Activated CD4-positive, alpha-beta T cell treated with anti-CD3 and anti-CD28 coated beads, Interleukin-2, amount 10 ng/mL, durations not matched to agents 24 days and 14 days (primary cell): ENCODE data around the gene SWSAP1. TPM values are rescaled to one million over a fixed set of nuclear protein-coding genes. Genes with fewer than 3 reads are reported as not detected.

Experiments used
- DNase-seq: peaks from one replicate; pipeline ENCODE4 v3.0.0; 2022
- H3K27ac Mint-ChIP-seq: one replicate; pipeline ENCODE4 v1.8.0; 2022; ENCODE audit warnings: mild to moderate bottlenecking, mixed read lengths
- H3K27me3 Mint-ChIP-seq: one replicate; pipeline ENCODE4 v1.8.0; 2022; ENCODE audit warnings: mixed read lengths
- H3K36me3 Mint-ChIP-seq: one replicate; pipeline ENCODE4 v1.8.0; 2022; ENCODE audit warnings: low read depth, mild to moderate bottlenecking, mixed read lengths
- H3K4me1 Mint-ChIP-seq: one replicate; pipeline ENCODE4 v1.8.0; 2021; ENCODE audit warnings: mixed read lengths
- H3K4me3 Mint-ChIP-seq: one replicate; pipeline ENCODE4 v1.8.0; 2022; ENCODE audit warnings: mild to moderate bottlenecking, moderate library complexity, mixed read lengths
- H3K9me3 Mint-ChIP-seq: one replicate; pipeline ENCODE4 v1.8.0; 2021; ENCODE audit warnings: mixed read lengths
- intact Hi-C: fragments of 100-400 bp; cut with micrococcal nuclease; formaldehyde crosslinking; loops from one replicate; pipeline ENCODE4 v1.15.1; 2023
- total RNA-seq: library from RNA; stranded (reverse); gene quantifications from 2 replicates; pipeline ENCODE4 v1.2.3, GENCODE V29; 2022

Gene SWSAP1
- total RNA-seq, 1 donor from 2014 or later = 2.3 TPM

DNA sequence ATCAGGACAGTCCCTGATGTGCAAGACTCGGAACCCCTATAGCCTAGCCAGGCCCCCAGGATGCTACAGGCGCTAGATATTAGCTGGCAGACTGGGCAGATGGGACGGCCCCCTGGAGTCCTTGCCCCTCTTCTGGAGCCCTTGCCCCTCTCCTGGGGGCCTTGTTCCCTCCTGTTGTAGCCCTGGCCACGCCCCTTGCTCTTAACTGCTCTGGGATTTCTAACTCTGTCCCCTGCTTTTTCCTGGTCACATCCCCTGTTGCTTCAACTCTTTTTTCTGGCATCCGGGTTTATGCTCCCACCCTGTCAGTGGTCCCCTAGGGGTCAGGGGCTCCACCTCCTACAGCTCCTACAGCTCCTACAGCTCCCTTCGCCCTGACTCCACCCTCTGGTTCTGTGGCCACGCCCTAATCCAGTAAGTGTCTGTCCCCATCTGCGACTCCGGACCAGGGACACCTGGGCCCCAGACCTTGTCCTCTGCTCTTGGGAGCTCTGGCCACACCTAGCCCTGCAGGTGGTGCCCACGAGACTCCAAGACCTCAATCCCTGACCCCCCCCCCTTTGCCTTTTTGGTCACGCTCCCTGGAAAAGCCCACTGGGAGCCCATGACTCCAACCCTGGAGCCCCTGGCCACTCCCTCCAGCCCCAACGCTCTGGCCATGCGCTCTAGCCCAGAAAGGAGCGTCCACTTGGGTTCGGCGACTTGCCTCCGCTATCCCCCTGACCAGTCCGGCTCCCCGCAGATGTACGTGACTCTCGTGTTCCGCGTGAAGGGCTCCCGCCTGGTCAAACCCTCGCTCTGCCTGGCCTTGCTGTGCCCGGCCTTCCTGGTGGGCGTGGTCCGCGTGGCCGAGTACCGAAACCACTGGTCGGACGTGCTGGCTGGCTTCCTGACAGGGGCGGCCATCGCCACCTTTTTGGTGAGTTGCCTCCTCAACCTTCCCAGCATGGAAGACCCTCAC is 12.4 kb upstream of the SWSAP1 start:
- DNase-seq = no peak
- no peaks in the 10 kb centered on the region for H3K4me1 Mint-ChIP-seq
- H3K36me3 Mint-ChIP-seq = no peaks in the 10 kb centered on the region
- peaks cover 2% of the 10 kb centered on the region for H3K27me3 Mint-ChIP-seq
- H3K27ac Mint-ChIP-seq = no peak overlapping the region
- H3K4me3 Mint-ChIP-seq = no peak overlapping the region
- H3K9me3 Mint-ChIP-seq = no peaks in the 10 kb centered on the region
- intact Hi-C loops = no loop called here

DNA sequence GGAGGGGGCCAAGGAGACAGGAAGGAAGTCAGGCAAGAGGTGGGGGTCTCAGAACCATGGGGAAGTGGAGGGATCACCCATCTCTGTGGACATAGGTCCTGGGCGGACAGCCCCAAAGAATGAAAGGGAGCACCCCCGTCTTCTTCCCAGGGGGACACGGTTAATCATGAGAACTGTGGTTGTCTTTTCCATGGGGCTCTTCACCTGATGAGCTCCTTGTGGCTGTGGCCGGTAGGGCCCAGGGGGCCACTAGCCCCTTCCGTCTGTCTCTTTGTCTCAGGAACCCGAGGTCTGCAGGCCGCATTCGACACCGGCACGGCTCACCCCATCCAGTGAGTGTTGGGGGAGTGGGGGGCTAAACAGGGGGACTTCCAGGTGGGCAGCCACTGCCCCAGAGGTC is 10.6 kb upstream of the SWSAP1 start:
- DNase-seq = no peak
- no peaks in the 10 kb centered on the region for H3K4me1 Mint-ChIP-seq
- H3K9me3 Mint-ChIP-seq = no peaks in the 10 kb centered on the region
- H3K4me3 Mint-ChIP-seq = no peak overlapping the region
- peaks cover 2% of the 10 kb centered on the region for H3K27me3 Mint-ChIP-seq
- H3K27ac Mint-ChIP-seq = no peak overlapping the region
- intact Hi-C loops = no loop called here
- peaks cover 8% of the 10 kb centered on the region for H3K36me3 Mint-ChIP-seq

GRCh38 chr19:11364296-11364904 is 10.1 kb upstream of the SWSAP1 start:
- peaks cover 2% of the 10 kb centered on the region for H3K4me1 Mint-ChIP-seq
- peaks cover 11% of the 10 kb centered on the region for H3K36me3 Mint-ChIP-seq
- no peak for DNase-seq
- no peak overlapping the region for H3K27ac Mint-ChIP-seq
- H3K9me3 Mint-ChIP-seq = no peaks in the 10 kb centered on the region
- H3K27me3 Mint-ChIP-seq = no peaks in the 10 kb centered on the region
- H3K4me3 Mint-ChIP-seq = no peak overlapping the region
- intact Hi-C loops = no loop called here

DNA sequence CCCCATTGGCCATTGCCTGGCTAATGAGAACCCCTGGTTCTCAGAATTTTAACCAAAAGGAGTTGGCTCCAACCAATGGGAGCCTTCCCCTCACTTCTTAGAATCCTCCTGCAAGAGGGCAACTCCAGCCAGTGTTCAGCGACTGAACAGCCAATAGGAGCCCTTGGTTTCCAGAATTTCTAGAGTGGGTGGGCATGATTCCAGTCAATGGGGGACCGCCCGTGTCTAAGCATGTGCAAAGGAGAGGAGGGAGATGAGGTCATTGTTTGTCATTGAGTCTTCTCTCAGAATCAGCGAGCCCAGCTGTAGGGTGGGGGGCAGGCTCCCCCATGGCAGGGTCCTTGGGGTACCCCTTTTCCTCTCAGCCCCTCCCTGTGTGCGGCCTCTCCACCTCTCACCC is 9.5 kb upstream of the SWSAP1 start:
- no peak overlapping the region for H3K4me3 Mint-ChIP-seq

GRCh38 chr19:11365557-11366117 is 8.8 kb upstream of the SWSAP1 start:
- H3K4me1 Mint-ChIP-seq = peaks cover 2% of the 10 kb centered on the region

More for the DNA sequence above, 9.5 kb upstream of the SWSAP1 start:
- no peak for DNase-seq
- Mint-ChIP-seq H3K9me3 (no peaks in the 10 kb centered on the region), H3K36me3 (peaks cover 14% of the 10 kb centered on the region), H3K27me3 (no peaks in the 10 kb centered on the region), H3K4me1 (peaks cover 2% of the 10 kb centered on the region), H3K27ac (no peak overlapping the region)
- intact Hi-C loops = no loop called here

GRCh38 chr19:11367528-11367927 is 6.9 kb upstream of the SWSAP1 start:
- Mint-ChIP-seq H3K27ac (no peak overlapping the region), H3K9me3 (no peaks in the 10 kb centered on the region), H3K36me3 (peaks cover 19% of the 10 kb centered on the region), H3K4me3 (no peak overlapping the region), H3K27me3 (no peaks in the 10 kb centered on the region), H3K4me1 (peaks cover 2% of the 10 kb centered on the region)
- no peak for DNase-seq
- intact Hi-C loops = no loop called here

More at GRCh38 chr19:11365557-11366117, 8.8 kb upstream of the SWSAP1 start:
- Mint-ChIP-seq H3K9me3 (no peaks in the 10 kb centered on the region), H3K36me3 (peaks cover 15% of the 10 kb centered on the region), H3K27ac (no peak overlapping the region), H3K4me3 (no peak overlapping the region), H3K27me3 (no peaks in the 10 kb centered on the region)
- no peak for DNase-seq
- intact Hi-C loops = no loop called here

DNA sequence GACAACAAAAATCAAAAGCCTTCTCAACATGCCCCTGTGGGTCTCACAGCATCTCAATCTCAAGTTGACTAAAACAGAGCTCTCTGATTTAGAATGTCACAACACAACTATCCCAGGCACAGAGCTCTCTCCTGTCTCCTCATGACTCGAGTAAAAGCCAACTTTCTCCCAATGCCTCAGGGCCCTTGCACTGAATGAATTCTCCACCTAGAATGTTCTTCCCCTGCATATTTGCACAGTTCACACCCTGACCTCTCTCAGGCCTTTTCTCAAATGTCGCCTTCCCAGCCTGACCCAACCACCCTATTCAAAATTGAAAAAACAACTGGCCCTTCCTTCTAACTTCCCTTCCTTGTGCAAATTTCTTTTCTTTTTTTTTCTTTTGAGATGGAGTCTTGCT is 3.7 kb upstream of the SWSAP1 start:
- peaks cover 7% of the 10 kb centered on the region for H3K4me1 Mint-ChIP-seq
- H3K27ac Mint-ChIP-seq = no peak overlapping the region

DNA sequence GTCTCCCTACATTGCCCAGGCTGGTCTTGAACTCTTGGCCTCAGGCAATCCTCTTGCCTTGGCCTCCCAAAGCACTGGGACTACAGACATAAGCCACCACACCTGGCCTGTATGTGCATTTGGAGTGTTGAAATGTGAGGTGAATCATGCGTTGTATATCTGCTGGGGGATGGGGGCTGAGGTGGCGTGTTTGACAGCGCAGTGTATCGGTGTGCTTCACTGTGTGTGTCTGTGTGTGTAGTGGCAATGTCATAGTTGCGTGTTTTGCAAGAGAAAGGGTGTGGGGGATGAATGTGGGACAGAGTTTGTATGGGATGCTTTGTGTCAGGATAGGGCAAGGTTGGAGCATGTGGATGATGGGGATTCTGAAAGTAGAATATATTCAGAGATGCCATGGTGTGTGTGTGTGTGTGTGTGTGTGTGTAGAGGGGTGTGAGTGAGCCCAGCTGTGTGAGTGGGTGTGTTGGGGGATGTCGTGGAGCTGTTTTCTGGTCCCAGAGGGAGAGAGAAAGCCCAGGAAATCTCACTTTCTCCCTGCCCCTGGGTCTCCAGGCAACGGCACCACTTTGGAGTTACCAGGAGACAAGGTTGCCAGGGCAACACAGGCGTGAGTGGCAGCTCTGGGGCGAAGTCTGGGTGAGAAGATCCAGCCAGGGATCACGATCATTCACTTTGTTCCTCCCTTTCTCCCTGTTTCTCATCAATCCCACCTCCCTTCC is 1.1 kb upstream of the SWSAP1 start:
- no peak for DNase-seq
- no peaks in the 10 kb centered on the region for H3K27me3 Mint-ChIP-seq
- H3K4me3 Mint-ChIP-seq = no peak overlapping the region
- H3K9me3 Mint-ChIP-seq = no peaks in the 10 kb centered on the region
- peaks cover 22% of the 10 kb centered on the region for H3K36me3 Mint-ChIP-seq
- H3K4me1 Mint-ChIP-seq = peaks cover 23% of the 10 kb centered on the region
- intact Hi-C loops = no loop called here
- peak overlapping the region; percentile 29 for H3K27ac Mint-ChIP-seq

More for the DNA sequence above, 3.7 kb upstream of the SWSAP1 start:
- no peak for DNase-seq
- no peaks in the 10 kb centered on the region for H3K9me3 Mint-ChIP-seq
- no peaks in the 10 kb centered on the region for H3K27me3 Mint-ChIP-seq
- intact Hi-C loops = no loop called here
- no peak overlapping the region for H3K4me3 Mint-ChIP-seq
- peaks cover 19% of the 10 kb centered on the region for H3K36me3 Mint-ChIP-seq

GRCh38 chr19:11373885-11374432 is 507 bp upstream of the SWSAP1 start:
- Mint-ChIP-seq H3K4me3 (no peak overlapping the region), H3K4me1 (peaks cover 27% of the 10 kb centered on the region), H3K36me3 (peaks cover 20% of the 10 kb centered on the region), H3K27me3 (no peaks in the 10 kb centered on the region), H3K27ac (no peak overlapping the region), H3K9me3 (no peaks in the 10 kb centered on the region)
- intact Hi-C loops = loop anchor here (1.0 to 2.0 kb wide), 2 partner anchors 28 to 131 kb away; partner anchors contain the start of genes CCDC159, TMEM205 and ZNF653
- DNase-seq = no peak

DNA sequence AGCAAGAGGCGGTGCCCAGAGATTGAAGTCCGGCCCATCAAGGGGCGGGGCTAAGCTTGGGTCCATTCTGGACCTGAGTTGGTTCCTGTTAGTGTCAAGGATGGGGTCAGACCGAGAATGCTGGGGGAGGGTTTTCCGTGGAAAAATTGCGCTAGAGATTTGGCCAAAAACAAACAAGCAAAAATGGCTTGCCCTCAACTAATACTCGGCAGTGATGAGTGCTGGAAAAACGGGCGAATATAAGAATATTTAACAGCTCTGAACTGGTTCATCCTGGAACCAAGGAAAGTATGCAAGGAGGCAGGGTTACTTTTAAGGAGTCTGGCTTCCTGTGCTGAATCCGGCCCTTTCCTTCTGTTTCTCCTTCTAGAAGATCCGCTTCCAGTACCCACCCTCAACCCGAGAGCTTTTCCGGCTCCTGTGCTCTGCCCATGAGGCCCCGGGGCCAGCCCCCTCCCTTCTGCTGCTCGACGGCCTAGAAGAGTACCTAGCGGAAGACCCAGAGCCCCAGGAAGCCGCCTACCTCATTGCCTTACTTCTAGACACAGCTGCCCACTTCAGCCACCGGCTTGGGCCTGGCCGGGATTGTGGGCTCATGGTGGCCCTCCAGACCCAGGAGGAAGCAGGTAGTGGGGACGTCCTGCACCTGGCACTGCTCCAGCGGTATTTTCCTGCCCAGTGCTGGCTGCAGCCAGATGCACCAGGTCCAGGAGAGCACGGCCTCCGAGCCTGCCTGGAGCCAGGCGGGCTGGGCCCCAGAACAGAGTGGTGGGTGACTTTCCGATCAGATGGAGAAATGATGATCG is 880 bp downstream of the SWSAP1 start:
- H3K4me1 Mint-ChIP-seq = peaks cover 32% of the 10 kb centered on the region
- H3K9me3 Mint-ChIP-seq = no peaks in the 10 kb centered on the region
- intact Hi-C loops = loop anchor here (1.0 to 2.0 kb wide), 2 partner anchors 60 to 129 kb away; partner anchors contain the start of genes ODAD3, PRKCSH and ZNF653
- no peak overlapping the region for H3K27ac Mint-ChIP-seq
- no peaks in the 10 kb centered on the region for H3K27me3 Mint-ChIP-seq
- no peak overlapping the region for H3K4me3 Mint-ChIP-seq
- DNase-seq = peak; percentile 94
- peaks cover 17% of the 10 kb centered on the region for H3K36me3 Mint-ChIP-seq

- Mint-ChIP-seq H3K4me3 (no peak overlapping the region), H3K27ac (peak overlapping the region; percentile 85), H3K9me3 (no peaks in the 10 kb centered on the region), H3K36me3 (peaks cover 14% of the 10 kb centered on the region), H3K4me1 (peaks cover 43% of the 10 kb centered on the region), H3K27me3 (no peaks in the 10 kb centered on the region)
- intact Hi-C loops = no loop called here
- DNase-seq = peak; percentile 80
These were observed 2.8 kb downstream of the SWSAP1 start for GRCh38 chr19:11377237-11377636.

GRCh38 chr19:11377756-11378155 is 3.3 kb downstream of the SWSAP1 start:
- intact Hi-C loops = no loop called here
- DNase-seq = no peak
- Mint-ChIP-seq H3K36me3 (peaks cover 14% of the 10 kb centered on the region), H3K4me3 (no peak overlapping the region), H3K4me1 (peaks cover 45% of the 10 kb centered on the region), H3K27ac (no peak overlapping the region), H3K9me3 (no peaks in the 10 kb centered on the region), H3K27me3 (peaks cover 2% of the 10 kb centered on the region)
